Mesothelial cell of epicardium (in vitro differentiated cells): ENCODE measurements around the gene LSMEM2. TPM values are rescaled to one million over a fixed set of nuclear protein-coding genes. Genes with fewer than 3 reads are reported as not detected.

ENCODE experiments used
- DNase-seq, 2 experiments: peaks; one replicate each; pipeline ENCODE4 v3.0.0; 2021; ENCODE audit warnings: low spot score in 2 of 2; ENCODE audit not compliant: unreplicated experiment in 2 of 2
- H3K27ac Mint-ChIP-seq: 2 replicates; pipeline ENCODE4 v1.8.0; 2021; ENCODE audit warnings: mixed read lengths
- H3K27me3 Mint-ChIP-seq: 2 replicates; pipeline ENCODE4 v1.8.0; 2021; ENCODE audit warnings: low read depth, mixed read lengths
- H3K36me3 Mint-ChIP-seq: 2 replicates; pipeline ENCODE4 v1.8.0; 2021; ENCODE audit warnings: mixed read lengths
- H3K4me1 Mint-ChIP-seq: 2 replicates; pipeline ENCODE4 v1.8.0; 2021; ENCODE audit warnings: mixed read lengths
- H3K4me3 Mint-ChIP-seq: 2 replicates; pipeline ENCODE4 v1.8.0; 2021; ENCODE audit warnings: mild to moderate bottlenecking, moderate library complexity, mixed read lengths
- H3K9me3 Mint-ChIP-seq: 2 replicates; pipeline ENCODE4 v1.8.0; 2021; ENCODE audit warnings: mixed read lengths
- total RNA-seq: library from RNA; stranded (reverse); gene quantifications from 3 replicates; pipeline ENCODE4 v1.2.1, GENCODE V29; 2021
- TF ChIP-seq, protein P1 (sequence below): fragments of 200-600 bp; sonication (generic); IDR thresholded peaks from one replicate; pipeline ENCODE4 v1.5.0; 2021; ENCODE audit warnings: antibody characterized with exemption; ENCODE audit not compliant: unreplicated experiment

Gene LSMEM2
- total RNA-seq, 1 donor from 2014 or later = 0.38 TPM

DNA sequence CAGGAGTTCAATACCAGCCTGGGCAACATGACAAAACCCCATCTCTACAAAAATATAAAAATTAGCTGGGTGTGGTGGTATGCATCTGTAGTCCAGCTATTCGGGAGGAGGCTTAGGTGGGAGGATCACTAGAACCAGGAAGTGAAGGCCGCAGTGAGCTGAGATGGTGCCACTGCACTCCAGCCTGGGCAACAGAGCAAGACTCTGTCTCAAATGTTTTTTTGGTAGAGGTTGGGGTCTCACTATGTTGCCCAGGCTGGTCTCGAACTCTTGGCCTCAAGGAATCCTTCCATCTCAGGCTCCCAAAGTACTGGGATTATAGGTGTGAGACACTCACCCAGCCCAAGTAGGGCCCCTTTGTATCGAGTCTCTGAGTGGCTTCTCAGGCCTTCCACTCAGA lies 15.2 kb downstream of the LSMEM2 start:
- TF ChIP-seq, protein P1, sequence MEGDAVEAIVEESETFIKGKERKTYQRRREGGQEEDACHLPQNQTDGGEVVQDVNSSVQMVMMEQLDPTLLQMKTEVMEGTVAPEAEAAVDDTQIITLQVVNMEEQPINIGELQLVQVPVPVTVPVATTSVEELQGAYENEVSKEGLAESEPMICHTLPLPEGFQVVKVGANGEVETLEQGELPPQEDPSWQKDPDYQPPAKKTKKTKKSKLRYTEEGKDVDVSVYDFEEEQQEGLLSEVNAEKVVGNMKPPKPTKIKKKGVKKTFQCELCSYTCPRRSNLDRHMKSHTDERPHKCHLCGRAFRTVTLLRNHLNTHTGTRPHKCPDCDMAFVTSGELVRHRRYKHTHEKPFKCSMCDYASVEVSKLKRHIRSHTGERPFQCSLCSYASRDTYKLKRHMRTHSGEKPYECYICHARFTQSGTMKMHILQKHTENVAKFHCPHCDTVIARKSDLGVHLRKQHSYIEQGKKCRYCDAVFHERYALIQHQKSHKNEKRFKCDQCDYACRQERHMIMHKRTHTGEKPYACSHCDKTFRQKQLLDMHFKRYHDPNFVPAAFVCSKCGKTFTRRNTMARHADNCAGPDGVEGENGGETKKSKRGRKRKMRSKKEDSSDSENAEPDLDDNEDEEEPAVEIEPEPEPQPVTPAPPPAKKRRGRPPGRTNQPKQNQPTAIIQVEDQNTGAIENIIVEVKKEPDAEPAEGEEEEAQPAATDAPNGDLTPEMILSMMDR = no peak
- DNase-seq = no peak
- Mint-ChIP-seq H3K4me3 (no peak overlapping the region), H3K27me3 (no peaks in the 10 kb centered on the region), H3K36me3 (peaks cover 1% of the 10 kb centered on the region), H3K9me3 (no peaks in the 10 kb centered on the region), H3K4me1 (peaks cover 22% of the 10 kb centered on the region), H3K27ac (no peak overlapping the region)

DNA sequence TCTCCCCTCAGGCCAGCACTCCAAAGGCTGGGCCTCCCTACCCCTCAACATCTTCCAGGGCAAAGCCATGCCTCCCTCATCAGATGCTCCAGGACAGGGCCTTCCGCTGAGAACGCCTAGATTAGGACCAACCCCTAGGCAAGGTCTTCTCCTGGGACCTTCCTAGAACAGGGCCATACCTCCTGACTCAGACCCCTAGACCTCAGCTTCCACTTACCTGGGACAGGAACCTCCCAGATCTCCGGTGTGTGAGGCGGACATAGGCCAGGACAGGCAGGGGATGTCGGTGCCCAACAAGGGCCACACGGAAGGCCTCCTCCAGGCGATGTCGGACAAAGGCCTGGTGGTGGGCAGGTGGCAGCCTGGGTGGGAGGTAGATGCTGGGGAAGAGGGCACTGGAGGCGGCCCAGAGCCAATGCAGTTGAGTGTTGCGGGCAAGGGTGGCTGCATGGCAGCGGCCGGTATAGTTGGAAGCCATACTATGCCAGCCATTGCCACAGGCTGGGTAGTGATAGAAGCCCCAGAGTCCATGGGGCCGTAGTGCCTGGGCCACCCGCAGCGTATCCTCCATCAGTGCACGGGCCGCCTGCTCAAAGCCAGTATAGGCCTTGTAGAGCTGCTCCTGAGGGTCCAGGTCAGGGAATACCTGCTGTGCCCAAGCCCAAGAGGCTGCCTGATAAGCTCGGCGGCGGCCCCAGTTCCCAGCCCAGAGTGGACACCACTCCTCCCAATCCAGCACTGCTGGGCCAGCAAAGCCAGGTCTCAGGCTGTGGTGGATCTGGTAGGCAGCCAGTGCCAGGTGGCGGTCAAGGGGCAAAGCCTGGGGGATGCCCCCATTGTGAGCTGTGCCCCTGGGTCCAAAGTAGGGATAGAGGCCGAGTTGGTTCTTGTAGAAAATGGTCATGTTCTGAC lies 15.9 kb downstream of the LSMEM2 start:
- TF ChIP-seq, protein P1 = no peak
- DNase-seq = no peak
- H3K36me3 Mint-ChIP-seq = peaks cover 1% of the 10 kb centered on the region
- H3K27me3 Mint-ChIP-seq = no peaks in the 10 kb centered on the region
- H3K4me3 Mint-ChIP-seq = no peak overlapping the region
- no peaks in the 10 kb centered on the region for H3K9me3 Mint-ChIP-seq
- no peak overlapping the region for H3K27ac Mint-ChIP-seq
- H3K4me1 Mint-ChIP-seq = peaks cover 24% of the 10 kb centered on the region

DNA sequence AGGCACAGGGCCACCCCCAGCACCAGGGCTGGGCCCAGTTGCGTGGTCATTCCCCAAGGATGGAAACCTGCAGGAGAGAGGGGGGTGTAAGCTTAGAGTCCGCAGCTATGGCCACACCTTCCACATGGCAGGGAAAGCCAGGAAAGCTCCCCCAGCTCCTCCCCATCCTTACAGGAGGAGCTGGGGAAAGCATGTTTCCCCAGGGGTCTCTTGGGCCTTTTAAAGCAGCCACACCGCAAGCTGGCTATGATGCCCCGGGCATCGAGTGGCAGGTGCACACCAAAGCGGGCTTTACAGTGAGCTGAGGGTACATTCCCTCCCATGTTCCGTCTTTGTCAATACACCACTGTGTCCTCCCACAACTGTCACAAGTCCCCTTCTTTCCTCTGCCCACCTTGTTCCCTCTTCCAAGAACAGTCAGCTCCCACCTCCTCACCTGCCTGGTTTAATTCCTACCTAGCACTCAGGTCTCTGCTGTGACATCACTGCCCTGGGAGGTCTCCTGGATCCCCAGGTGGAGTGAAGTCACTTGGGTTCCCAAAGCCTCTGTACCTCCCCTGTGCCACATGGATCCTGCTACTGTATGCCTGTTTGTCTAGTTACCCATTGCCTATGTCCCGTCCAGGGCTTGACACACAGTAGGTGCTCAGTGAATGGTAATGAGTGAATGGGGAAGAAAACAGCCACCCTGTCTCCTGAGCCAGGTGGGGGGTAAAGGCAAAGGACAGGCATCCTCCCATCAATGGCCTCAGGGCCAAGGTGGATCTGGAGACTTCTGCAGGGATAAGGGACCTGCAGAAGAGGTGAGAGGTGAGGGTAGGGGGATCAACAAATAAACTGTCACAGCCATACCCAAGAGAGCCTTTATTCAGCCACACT lies 16.9 kb downstream of the LSMEM2 start:
- Mint-ChIP-seq H3K27me3 (no peaks in the 10 kb centered on the region), H3K27ac (no peak overlapping the region), H3K4me3 (no peak overlapping the region), H3K4me1 (peaks cover 32% of the 10 kb centered on the region), H3K36me3 (peaks cover 1% of the 10 kb centered on the region), H3K9me3 (no peaks in the 10 kb centered on the region)
- TF ChIP-seq, protein P1 = no peak
- DNase-seq = no peak

DNA sequence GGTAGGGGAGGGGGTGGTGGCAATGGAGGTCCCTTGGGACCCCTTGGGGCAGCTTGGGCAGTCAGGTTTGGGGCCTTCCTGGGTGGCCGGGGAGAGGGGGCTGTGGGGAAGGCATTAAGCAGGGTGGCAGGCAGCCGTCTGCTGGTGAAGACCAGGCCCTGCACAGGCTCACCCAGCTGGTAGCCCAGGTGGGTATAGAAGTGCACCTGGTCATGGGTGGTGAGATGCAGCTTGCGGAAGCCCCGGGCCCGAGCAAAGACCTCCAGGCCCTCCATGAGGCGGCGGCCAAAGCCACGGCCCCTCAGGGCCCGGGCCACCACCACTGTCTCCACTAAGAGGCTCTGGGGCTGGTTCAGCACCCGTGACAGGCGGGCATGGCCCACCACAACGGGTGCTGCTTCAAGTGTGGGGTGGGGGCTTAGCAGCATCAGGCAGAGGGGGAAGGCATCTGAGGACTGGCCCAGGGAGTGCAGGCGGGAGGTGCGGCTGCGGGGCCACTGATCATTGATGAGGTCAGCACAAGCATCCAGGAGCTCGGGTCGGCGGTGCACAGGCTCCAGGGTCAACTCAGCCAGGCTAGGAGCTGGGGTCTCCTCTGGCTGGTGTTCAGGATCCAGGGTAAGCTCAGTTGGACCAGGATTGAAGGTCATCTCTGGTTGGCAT lies 18.0 kb downstream of the LSMEM2 start:
- no peak for DNase-seq
- peaks cover 26% of the 10 kb centered on the region for H3K4me1 Mint-ChIP-seq
- H3K9me3 Mint-ChIP-seq = no peaks in the 10 kb centered on the region
- H3K4me3 Mint-ChIP-seq = no peak overlapping the region
- TF ChIP-seq, protein P1 = no peak
- no peaks in the 10 kb centered on the region for H3K36me3 Mint-ChIP-seq
- H3K27ac Mint-ChIP-seq = no peak overlapping the region
- no peaks in the 10 kb centered on the region for H3K27me3 Mint-ChIP-seq

DNA sequence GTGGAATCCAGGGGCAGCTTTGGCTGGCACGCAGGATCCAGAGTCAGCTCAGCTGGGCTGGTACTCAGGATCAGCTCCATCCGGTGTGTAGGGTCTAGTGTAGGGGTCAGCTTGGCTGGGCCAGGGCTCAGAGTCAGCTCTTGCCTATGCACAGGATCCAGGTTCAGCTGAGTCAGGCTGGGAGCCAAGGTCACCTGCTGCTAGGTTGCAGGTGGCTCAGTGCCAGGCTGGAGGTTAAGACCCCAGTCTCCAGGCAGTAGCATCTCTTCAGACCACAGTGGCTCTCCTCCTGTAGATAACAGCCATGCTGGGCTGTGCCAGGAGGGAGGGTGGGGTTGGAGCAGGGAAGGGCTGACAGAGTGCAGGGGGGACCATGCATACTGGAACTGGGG lies 18.5 kb downstream of the LSMEM2 start:
- Mint-ChIP-seq H3K4me1 (peaks cover 25% of the 10 kb centered on the region), H3K9me3 (no peaks in the 10 kb centered on the region), H3K27me3 (no peaks in the 10 kb centered on the region), H3K4me3 (no peak overlapping the region), H3K27ac (no peak overlapping the region), H3K36me3 (no peaks in the 10 kb centered on the region)
- no peak for DNase-seq
- TF ChIP-seq, protein P1 = no peak
